Panc1 (cell line): ENCODE data around the gene DAPK1. TPM values are rescaled to one million over a fixed set of nuclear protein-coding genes. Genes with fewer than 3 reads are reported as not detected.

Source experiments
- ATAC-seq: fragments of 200-7000 bp; cut with Tn5 transposase; 2 replicates; pipeline ENCODE4 v1.9.1; 2020; ENCODE audit warnings: mild to moderate bottlenecking, moderate library complexity
- BruUV-seq: library from RNA; stranded (reverse); fragments of 400-500 nt; replicated peaks from 2 replicates; lab custom pipeline; 2021; lab: Mats Ljungman, UMichigan
- CTCF ChIA-PET: fragments of 300-600 bp; sonication (Branson Sonifier 250); formaldehyde crosslinking; loops from one replicate; lab custom pipeline; 2022; ENCODE audit warnings: antibody characterized with exemption; lab: Charles Lee
- POLR2A ChIA-PET: fragments of 300-600 bp; sonication (Branson Sonifier 250); formaldehyde crosslinking; loops from one replicate; lab custom pipeline; 2022; ENCODE audit warnings: antibody characterized with exemption; lab: Charles Lee
- DNase-seq: peaks from one replicate; pipeline ENCODE4 v3.0.0-alpha.2; 2010; ENCODE audit warnings: low read depth, low spot score
- H3K27ac ChIP-seq: 2 replicates; pipeline ENCODE4 v1.5.1; 2011; ENCODE audit warnings: mild to moderate bottlenecking, low read length, inconsistent platforms
- H3K27me3 ChIP-seq: fragments of 200-500 bp; sonication (Bioruptor generic); 2 replicates; pipeline ENCODE4 v1.6.0; 2014; ENCODE audit warnings: low read length, inconsistent platforms; ENCODE audit not compliant: control insufficient read depth, insufficient read depth
- H3K36me3 ChIP-seq: fragments of 200-500 bp; sonication (Bioruptor generic); 2 replicates; pipeline ENCODE4 v1.5.1; 2014; ENCODE audit warnings: inconsistent platforms, mild to moderate bottlenecking, low read length, moderate library complexity; ENCODE audit not compliant: control insufficient read depth, insufficient read depth
- H3K4me1 ChIP-seq: 2 replicates; pipeline ENCODE4 v1.5.1; 2011; ENCODE audit warnings: inconsistent platforms, mild to moderate bottlenecking, low read length, moderate library complexity; ENCODE audit not compliant: control insufficient read depth, insufficient read depth
- H3K4me3 ChIP-seq, 2 experiments: 2 replicates each; pipeline ENCODE4 v1.5.1; 2011 to 2012; ENCODE audit warnings: low read depth in 2 of 2, low read length in 2 of 2, mild to moderate bottlenecking in 2 of 2, inconsistent platforms in 1 of 2, moderate library complexity in 1 of 2
- H3K9me3 ChIP-seq: fragments of 200-500 bp; sonication (Bioruptor generic); 2 replicates; pipeline ENCODE4 v1.5.1; 2014; ENCODE audit warnings: low read depth, mild to moderate bottlenecking, inconsistent platforms, low read length, moderate library complexity; ENCODE audit not compliant: control insufficient read depth, insufficient read depth
- POLR2AphosphoS5 ChIP-seq: IDR thresholded peaks from 2 replicates; pipeline ENCODE4 v1.6.1; 2012; ENCODE audit warnings: mild to moderate bottlenecking, low read depth, low read length, moderate library complexity
- SIN3A ChIP-seq: IDR thresholded peaks from 2 replicates; pipeline ENCODE4 v1.6.1; 2012; ENCODE audit warnings: low read depth, mild to moderate bottlenecking, low read length, moderate library complexity, borderline replicate concordance; ENCODE audit not compliant: insufficient read depth
- TCF7L2 ChIP-seq: IDR thresholded peaks from 2 replicates; pipeline ENCODE4 v1.6.1; 2011; ENCODE audit warnings: mild to moderate bottlenecking, low read depth, low read length, inconsistent platforms
- in situ Hi-C: cut with HindIII; loops from 2 replicates; pipeline ENCODE4 v1.10.0; 2016; ENCODE audit warnings: low sequenced_read_pairs, low pct_unique_long_range_greater_than_20kb
- intact Hi-C: fragments of 100-400 bp; cut with micrococcal nuclease; formaldehyde crosslinking; loops from one replicate; pipeline ENCODE4 v1.10.0; 2022; ENCODE audit not compliant: unreplicated experiment
- total RNA-seq: library from RNA; stranded (reverse); gene quantifications from one replicate; pipeline ENCODE4 v1.2.1, GENCODE V29; 2021; ENCODE audit not compliant: unreplicated experiment
- TF ChIP-seq, protein P1 (sequence below): fragments of 450-650 bp; IDR thresholded peaks from 2 replicates; pipeline ENCODE4 v1.5.1; 2017; ENCODE audit warnings: mild to moderate bottlenecking
- TF ChIP-seq, protein P2 (sequence below), 2 experiments: IDR thresholded peaks; 2 replicates each; pipeline ENCODE4 v1.6.1; 2011 to 2012; ENCODE audit warnings: low read depth in 2 of 2, control low read depth in 1 of 2, low read length in 1 of 2, mild to moderate bottlenecking in 1 of 2, moderate library complexity in 1 of 2; ENCODE audit not compliant: insufficient read depth in 1 of 2

Gene DAPK1
- total RNA-seq, 1 experiment from 2014 or later, result 0.87 TPM

DNA sequence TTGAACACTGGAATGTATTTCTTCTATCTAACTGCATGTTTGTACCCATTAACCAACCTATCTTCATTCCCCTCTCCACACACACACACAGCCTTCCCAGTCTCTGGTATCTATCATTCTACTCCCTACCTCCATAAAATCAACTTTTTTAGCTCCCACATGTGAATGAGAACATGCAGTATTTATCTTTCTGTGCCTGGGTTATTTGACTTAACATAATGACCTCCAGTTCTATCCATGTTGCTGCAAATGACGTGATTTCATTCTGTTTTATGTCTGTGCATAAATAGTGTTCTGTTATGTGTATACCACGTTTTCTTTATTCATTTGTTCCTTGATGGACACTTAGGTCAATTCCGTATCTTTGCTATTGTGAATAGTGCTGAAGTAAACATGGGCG lies 189.5 kb downstream of the DAPK1 start:
- Histone ChIP-seq H3K4me1 (no peaks in the 10 kb centered on the region), H3K4me3 (no peak overlapping the region), H3K9me3 (no peaks in the 10 kb centered on the region), H3K27me3 (no peaks in the 10 kb centered on the region; the same call in 1 of the 2 replicates), H3K27ac (no peak overlapping the region), H3K36me3 (no peaks in the 10 kb centered on the region)
- in situ Hi-C loops, result no loop called here
- TF ChIP-seq, protein P1, sequence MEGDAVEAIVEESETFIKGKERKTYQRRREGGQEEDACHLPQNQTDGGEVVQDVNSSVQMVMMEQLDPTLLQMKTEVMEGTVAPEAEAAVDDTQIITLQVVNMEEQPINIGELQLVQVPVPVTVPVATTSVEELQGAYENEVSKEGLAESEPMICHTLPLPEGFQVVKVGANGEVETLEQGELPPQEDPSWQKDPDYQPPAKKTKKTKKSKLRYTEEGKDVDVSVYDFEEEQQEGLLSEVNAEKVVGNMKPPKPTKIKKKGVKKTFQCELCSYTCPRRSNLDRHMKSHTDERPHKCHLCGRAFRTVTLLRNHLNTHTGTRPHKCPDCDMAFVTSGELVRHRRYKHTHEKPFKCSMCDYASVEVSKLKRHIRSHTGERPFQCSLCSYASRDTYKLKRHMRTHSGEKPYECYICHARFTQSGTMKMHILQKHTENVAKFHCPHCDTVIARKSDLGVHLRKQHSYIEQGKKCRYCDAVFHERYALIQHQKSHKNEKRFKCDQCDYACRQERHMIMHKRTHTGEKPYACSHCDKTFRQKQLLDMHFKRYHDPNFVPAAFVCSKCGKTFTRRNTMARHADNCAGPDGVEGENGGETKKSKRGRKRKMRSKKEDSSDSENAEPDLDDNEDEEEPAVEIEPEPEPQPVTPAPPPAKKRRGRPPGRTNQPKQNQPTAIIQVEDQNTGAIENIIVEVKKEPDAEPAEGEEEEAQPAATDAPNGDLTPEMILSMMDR, result no peak
- no peak for TF ChIP-seq POLR2AphosphoS5
- no peak for TF ChIP-seq SIN3A
- TF ChIP-seq, protein P2, sequence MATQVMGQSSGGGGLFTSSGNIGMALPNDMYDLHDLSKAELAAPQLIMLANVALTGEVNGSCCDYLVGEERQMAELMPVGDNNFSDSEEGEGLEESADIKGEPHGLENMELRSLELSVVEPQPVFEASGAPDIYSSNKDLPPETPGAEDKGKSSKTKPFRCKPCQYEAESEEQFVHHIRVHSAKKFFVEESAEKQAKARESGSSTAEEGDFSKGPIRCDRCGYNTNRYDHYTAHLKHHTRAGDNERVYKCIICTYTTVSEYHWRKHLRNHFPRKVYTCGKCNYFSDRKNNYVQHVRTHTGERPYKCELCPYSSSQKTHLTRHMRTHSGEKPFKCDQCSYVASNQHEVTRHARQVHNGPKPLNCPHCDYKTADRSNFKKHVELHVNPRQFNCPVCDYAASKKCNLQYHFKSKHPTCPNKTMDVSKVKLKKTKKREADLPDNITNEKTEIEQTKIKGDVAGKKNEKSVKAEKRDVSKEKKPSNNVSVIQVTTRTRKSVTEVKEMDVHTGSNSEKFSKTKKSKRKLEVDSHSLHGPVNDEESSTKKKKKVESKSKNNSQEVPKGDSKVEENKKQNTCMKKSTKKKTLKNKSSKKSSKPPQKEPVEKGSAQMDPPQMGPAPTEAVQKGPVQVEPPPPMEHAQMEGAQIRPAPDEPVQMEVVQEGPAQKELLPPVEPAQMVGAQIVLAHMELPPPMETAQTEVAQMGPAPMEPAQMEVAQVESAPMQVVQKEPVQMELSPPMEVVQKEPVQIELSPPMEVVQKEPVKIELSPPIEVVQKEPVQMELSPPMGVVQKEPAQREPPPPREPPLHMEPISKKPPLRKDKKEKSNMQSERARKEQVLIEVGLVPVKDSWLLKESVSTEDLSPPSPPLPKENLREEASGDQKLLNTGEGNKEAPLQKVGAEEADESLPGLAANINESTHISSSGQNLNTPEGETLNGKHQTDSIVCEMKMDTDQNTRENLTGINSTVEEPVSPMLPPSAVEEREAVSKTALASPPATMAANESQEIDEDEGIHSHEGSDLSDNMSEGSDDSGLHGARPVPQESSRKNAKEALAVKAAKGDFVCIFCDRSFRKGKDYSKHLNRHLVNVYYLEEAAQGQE (IDR thresholded peaks at IDR 0.05; ENCODE audit: insufficient read depth in 1 of 2, low read depth in 2 of 2, low read length in 1 of 2), result no peak
- TF ChIP-seq TCF7L2, result no peak
- no peak for ATAC-seq
- BruUV-seq, result no TSS peak
- POLR2A ChIA-PET, result no interaction called here
- no peak for DNase-seq
- CTCF ChIA-PET, result interaction anchor here (0.7 kb wide), 1 partner anchor 328 kb away, joined by 3 read pairs; no protein-coding TSS in a partner anchor
- intact Hi-C loops, result no loop called here

DNA sequence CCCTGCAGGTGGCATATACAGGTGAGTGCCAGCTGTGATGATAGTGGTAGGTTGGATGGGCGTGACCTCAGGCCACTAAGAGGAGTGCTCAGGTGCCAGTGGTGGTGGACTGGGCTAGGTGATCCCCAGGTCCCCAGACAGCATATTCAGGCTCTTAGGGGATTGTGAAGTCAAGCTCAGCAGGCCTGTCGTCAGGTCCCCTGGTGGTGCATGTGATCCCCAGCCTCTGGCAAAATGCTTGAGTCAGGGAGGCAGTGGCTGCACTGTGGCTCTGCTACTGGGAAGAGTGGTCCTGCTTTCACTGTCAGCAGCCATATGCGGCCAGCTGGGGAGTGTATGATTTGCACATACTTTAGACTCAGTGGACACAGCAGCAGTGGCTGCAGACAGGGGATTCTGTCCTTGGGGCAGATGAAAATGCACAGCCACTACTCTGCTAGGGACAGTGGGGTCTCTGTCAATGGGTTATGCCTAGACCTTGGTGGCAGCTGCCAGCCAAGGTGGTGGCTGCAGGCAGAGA lies 196.6 kb downstream of the DAPK1 start:
- no peak for DNase-seq
- in situ Hi-C loops, result no loop called here
- POLR2A ChIA-PET, result no interaction called here
- intact Hi-C loops, result no loop called here
- no peaks in the 10 kb centered on the region for H3K36me3 ChIP-seq
- H3K27ac ChIP-seq, result no peak overlapping the region
- no peaks in the 10 kb centered on the region for H3K9me3 ChIP-seq
- CTCF ChIA-PET, result no interaction called here
- BruUV-seq, result no TSS peak
- H3K27me3 ChIP-seq, result no peaks in the 10 kb centered on the region; the same call in 1 of the 2 replicates
- H3K4me1 ChIP-seq, result no peaks in the 10 kb centered on the region
- ATAC-seq, result no peak
- TF ChIP-seq POLR2AphosphoS5, result no peak
- no peak for TF ChIP-seq TCF7L2
- TF ChIP-seq, protein P1, result no peak
- no peak for TF ChIP-seq SIN3A
- TF ChIP-seq, protein P2 (IDR thresholded peaks at IDR 0.05; ENCODE audit: insufficient read depth in 1 of 2, low read depth in 2 of 2, low read length in 1 of 2), result no peak
- H3K4me3 ChIP-seq, result no peak overlapping the region
